Glutamatergic neuron (in vitro differentiated cells): ENCODE data around the gene ARHGAP45. TPM values are rescaled to one million over a fixed set of nuclear protein-coding genes. Genes with fewer than 3 reads are reported as not detected.
A peak's percentile ranks its signal among the peaks of the same experiment; 100 is the strongest.

Source experiments
- DNase-seq: peaks from one replicate; pipeline ENCODE4 v3.0.0; 2022
- H3K27ac Mint-ChIP-seq: one replicate; pipeline ENCODE4 v1.8.0; 2020; ENCODE audit warnings: mild to moderate bottlenecking, mixed read lengths, inconsistent platforms; ENCODE audit not compliant: unreplicated experiment
- H3K27me3 Mint-ChIP-seq: one replicate; pipeline ENCODE4 v1.8.0; 2020; ENCODE audit warnings: mild to moderate bottlenecking, moderate library complexity, mixed read lengths, inconsistent platforms; ENCODE audit not compliant: unreplicated experiment
- H3K36me3 Mint-ChIP-seq: one replicate; pipeline ENCODE4 v1.8.0; 2020; ENCODE audit warnings: mild to moderate bottlenecking, mixed read lengths, inconsistent platforms; ENCODE audit not compliant: unreplicated experiment
- H3K4me1 Mint-ChIP-seq: one replicate; pipeline ENCODE4 v1.8.0; 2020; ENCODE audit warnings: mild to moderate bottlenecking, low read depth, mixed read lengths, inconsistent platforms; ENCODE audit not compliant: unreplicated experiment
- H3K4me3 Mint-ChIP-seq: one replicate; pipeline ENCODE4 v1.8.0; 2020; ENCODE audit warnings: mild to moderate bottlenecking, mixed read lengths, inconsistent platforms; ENCODE audit not compliant: unreplicated experiment
- H3K9me3 Mint-ChIP-seq: one replicate; pipeline ENCODE4 v1.8.0; 2020; ENCODE audit warnings: mild to moderate bottlenecking, moderate library complexity, mixed read lengths, inconsistent platforms; ENCODE audit not compliant: unreplicated experiment
- total RNA-seq: library from RNA; stranded (reverse); fragmentation: NEBNext Ultra II Directional; extraction: Animal tissue kit (Norgen Biotek cat#: 25700); gene quantifications from one replicate; pipeline ENCODE4 v1.2.1, GENCODE V29; 2021; ENCODE audit not compliant: unreplicated experiment
- TF ChIP-seq, protein P1 (sequence below): fragments of 200-600 bp; sonication (generic); IDR thresholded peaks from one replicate; pipeline ENCODE4 v1.5.0; 2021; ENCODE audit not compliant: partially characterized antibody, unreplicated experiment

The ARHGAP45 gene
- total RNA-seq, 1 donor from 2014 or later: 1.7 TPM

DNA sequence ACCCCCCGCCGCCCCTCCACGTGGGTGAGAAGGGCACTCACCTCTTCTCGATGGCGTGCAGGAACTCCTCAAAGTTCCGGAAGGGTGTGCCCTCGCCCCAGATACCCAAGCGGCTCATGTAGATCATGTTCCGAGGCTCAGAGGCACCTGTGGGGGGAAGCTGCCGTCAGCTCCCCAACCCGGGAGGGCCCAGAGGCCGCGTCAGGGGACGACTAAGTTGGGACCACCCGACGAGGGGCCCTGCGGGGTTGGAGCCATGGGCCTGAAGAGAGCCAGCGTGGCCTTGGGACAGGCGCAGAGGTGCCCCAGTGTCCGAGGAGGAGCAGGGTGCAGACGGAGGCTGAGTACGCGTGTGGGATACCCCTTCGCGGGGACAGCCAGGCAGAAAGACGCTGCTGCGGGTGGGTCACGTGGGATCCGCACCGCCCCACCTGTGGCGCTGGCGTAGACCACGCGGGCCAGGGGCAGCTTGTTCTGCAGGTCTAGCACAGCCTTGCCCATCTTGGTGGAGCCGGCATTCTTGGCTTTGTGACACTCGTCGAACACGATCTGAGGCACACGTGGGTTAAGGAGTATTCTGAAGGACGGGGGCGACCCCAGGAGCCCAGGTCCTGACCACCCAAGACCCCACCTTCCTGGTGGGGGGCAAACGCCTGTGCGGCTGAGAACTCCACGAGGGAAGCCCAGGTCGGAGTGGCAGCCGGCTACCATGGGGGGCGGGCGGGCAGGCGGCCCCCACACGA lies 52.7 kb downstream of the ARHGAP45 start:
- H3K4me1 Mint-ChIP-seq: no peaks in the 10 kb centered on the region
- no peak for DNase-seq
- peaks cover 4% of the 10 kb centered on the region for H3K27me3 Mint-ChIP-seq
- no peak overlapping the region for H3K4me3 Mint-ChIP-seq
- no peak overlapping the region for H3K27ac Mint-ChIP-seq
- H3K36me3 Mint-ChIP-seq: no peaks in the 10 kb centered on the region
- H3K9me3 Mint-ChIP-seq: no peaks in the 10 kb centered on the region
- TF ChIP-seq, protein P1, sequence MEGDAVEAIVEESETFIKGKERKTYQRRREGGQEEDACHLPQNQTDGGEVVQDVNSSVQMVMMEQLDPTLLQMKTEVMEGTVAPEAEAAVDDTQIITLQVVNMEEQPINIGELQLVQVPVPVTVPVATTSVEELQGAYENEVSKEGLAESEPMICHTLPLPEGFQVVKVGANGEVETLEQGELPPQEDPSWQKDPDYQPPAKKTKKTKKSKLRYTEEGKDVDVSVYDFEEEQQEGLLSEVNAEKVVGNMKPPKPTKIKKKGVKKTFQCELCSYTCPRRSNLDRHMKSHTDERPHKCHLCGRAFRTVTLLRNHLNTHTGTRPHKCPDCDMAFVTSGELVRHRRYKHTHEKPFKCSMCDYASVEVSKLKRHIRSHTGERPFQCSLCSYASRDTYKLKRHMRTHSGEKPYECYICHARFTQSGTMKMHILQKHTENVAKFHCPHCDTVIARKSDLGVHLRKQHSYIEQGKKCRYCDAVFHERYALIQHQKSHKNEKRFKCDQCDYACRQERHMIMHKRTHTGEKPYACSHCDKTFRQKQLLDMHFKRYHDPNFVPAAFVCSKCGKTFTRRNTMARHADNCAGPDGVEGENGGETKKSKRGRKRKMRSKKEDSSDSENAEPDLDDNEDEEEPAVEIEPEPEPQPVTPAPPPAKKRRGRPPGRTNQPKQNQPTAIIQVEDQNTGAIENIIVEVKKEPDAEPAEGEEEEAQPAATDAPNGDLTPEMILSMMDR: no peak

DNA sequence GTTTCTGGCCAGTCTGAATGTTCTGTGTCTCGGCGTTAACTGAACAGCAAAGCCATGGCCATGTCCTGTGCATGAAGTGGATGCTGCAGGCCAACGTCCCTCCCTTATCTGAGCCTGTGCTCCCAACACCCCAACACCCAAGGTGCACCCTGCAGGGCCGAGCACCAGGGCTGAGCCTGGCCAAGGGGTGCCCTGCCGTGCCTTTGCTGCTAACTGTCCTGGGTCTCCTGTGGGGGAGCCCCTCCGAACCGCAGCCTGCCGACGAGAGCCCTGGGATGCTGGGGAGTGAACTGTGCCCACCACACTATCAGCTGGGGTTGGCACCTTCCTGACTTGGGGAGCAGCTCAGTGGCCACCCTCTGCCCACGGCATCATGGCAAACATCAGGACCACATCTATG lies 54.4 kb downstream of the ARHGAP45 start:
- DNase-seq: no peak
- TF ChIP-seq, protein P1: no peak
- Mint-ChIP-seq H3K4me3 (no peak overlapping the region), H3K36me3 (no peaks in the 10 kb centered on the region), H3K4me1 (no peaks in the 10 kb centered on the region), H3K27ac (no peak overlapping the region), H3K27me3 (peaks cover 4% of the 10 kb centered on the region), H3K9me3 (peaks cover 6% of the 10 kb centered on the region)

DNA sequence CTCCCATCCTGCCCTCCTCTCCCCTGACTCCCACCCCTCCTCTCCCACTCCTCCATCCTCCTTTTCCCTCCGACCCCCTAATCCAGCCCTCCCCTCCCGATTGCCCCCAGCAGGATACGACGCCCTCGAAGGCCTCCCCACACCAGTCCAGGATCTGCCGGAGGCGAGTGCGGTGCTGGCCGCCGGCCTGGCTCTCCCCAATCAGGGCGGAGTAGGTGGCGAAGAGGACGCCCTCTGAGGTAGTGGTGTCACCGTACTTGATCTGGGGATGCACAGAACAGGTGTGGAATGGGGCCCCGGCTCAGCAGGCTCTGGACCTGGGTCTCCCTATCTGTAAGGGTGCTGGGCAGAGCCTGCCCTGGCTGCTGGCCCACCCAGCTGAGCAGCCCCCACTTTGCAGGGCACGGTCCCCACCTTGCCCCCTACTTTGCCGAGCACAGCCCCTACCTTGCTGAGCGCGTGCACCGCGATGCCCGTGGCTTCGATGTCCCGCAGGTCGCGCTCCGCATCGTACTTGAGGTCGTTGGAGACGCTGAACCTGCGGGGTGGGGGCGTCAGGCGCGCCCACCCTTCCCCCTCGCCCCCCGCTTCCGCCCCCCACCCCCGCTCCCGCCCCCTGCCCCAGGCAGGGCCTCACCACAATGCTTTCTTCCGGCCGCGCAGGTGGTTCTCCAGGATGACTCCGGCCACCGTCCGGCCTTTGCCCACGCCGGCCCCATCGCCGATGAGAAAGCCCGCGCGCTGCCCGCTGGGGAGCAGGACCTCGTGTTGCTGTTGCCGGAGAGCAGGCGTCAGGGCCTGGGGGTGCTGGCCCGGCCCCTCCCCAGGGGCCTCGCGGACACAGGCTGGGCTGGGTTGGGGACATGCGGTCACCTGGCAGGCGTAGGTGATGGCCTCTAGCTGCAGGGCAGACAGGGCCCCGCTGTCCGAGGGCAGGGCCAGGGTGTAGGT lies 55.3 kb downstream of the ARHGAP45 start:
- TF ChIP-seq, protein P1: no peak
- DNase-seq: no peak
- no peaks in the 10 kb centered on the region for H3K4me1 Mint-ChIP-seq
- no peak overlapping the region for H3K4me3 Mint-ChIP-seq
- H3K36me3 Mint-ChIP-seq: no peaks in the 10 kb centered on the region
- peaks cover 6% of the 10 kb centered on the region for H3K9me3 Mint-ChIP-seq
- H3K27ac Mint-ChIP-seq: no peak overlapping the region
- peaks cover 4% of the 10 kb centered on the region for H3K27me3 Mint-ChIP-seq

DNA sequence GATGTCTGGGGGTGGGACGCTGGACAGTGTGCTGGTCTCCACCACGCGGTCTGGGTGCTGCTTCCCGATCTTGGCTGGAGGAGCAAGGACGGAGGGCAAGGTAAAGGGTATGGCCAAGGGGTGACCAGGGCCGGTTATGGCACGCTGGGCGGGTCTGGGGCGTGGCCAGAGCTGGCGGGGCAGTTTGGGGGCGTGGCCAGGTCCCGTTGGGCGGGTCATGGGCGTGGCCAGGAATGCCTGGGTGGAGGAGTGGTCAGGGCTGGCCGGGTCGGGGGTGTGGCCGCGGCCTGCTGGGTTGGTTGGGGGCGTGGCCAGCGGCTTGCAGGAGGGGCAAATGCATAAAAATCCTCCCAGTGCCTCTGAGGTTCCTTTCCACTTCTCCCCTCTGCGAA lies 56.0 kb downstream of the ARHGAP45 start:
- Mint-ChIP-seq H3K27me3 (peaks cover 5% of the 10 kb centered on the region), H3K36me3 (no peaks in the 10 kb centered on the region), H3K4me1 (no peaks in the 10 kb centered on the region), H3K4me3 (no peak overlapping the region), H3K9me3 (peaks cover 6% of the 10 kb centered on the region), H3K27ac (no peak overlapping the region)
- DNase-seq: peak; percentile 68
- TF ChIP-seq, protein P1: no peak
